IPS DF 6.9 (cell line): ENCODE measurements around the gene COL10A1.

Source experiments
- DNase-seq: peaks from one replicate; pipeline ENCODE4 v3.0.0-alpha.2; 2013; ENCODE audit warnings: low read depth, low spot score
- H3K27ac ChIP-seq: one replicate; pipeline ENCODE4 v1.5.1; 2013; ENCODE audit warnings: low read length, control low read depth
- H3K27me3 ChIP-seq: 2 replicates; pipeline ENCODE4 v1.6.1; 2013; ENCODE audit warnings: mild to moderate bottlenecking, low read length; ENCODE audit not compliant: control insufficient read depth, insufficient read depth
- H3K36me3 ChIP-seq: 2 replicates; pipeline ENCODE4 v1.6.1; 2013; ENCODE audit warnings: low read length; ENCODE audit not compliant: control insufficient read depth, insufficient read depth
- H3K4me1 ChIP-seq: 2 replicates; pipeline ENCODE4 v1.6.1; 2013; ENCODE audit warnings: low read length; ENCODE audit not compliant: control insufficient read depth, insufficient read depth
- H3K4me3 ChIP-seq: 2 replicates; pipeline ENCODE4 v1.5.1; 2013; ENCODE audit warnings: mild to moderate bottlenecking, low read length
- H3K9me3 ChIP-seq: 2 replicates; pipeline ENCODE4 v1.6.1; 2013; ENCODE audit warnings: low read length, inconsistent platforms; ENCODE audit not compliant: control insufficient read depth, insufficient read depth
- WGBS: extraction: QIAGEN DNeasy Blood & Tissue Kit; methylation state at CpG from one replicate; pipeline ENCODE4 v1.1.7; 2013; ENCODE audit warnings: mixed read lengths, missing lambda C conversion rate; ENCODE audit not compliant: insufficient read length, insufficient coverage; 5-methylcytosine and 5-hydroxymethylcytosine counted together

Gene COL10A1

DNA sequence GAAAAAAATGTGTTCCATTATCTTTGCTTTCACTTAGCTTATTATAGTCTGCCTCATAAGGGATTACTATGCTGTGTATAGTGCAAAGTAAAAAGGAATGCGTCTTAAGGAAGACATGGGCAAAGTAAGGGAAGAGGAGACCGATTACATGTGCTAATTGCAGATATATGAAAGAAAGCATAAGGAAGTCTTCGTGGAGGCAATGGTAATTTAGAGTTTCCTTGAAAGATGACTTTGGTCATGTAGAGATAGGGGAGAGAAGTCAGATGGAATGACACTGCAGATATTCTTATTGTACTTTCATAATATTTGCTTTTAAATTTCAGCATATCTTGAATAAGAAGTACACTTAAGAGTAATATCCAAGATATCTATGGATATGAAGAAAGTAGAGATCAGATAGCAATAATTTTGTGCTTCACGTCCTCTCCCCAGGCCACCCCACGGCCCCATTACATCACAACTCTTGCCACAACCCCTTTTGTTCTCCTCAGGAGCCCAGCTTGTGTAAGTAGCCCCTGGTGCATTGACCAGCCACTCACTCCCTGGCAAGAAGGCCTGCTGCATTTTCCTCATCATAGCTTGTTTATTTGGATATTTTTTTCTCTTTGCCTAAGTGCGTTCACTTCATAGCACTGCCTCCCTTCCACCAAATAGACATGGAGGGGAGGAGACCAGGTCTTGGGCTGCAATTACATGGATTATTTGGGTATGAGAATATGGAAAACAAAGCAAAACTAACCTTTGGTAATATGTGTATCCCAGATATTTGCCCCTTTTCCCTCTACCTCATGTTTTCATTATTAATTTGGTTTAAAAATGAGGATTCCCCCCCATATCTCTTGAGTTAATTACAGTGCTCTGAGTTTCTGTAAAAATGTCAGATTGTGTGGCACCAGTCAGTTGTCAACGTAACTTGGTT is 30.7 kb upstream of the COL10A1 start:
- no peak overlapping the region for H3K4me3 ChIP-seq
- no peak overlapping the region for H3K27ac ChIP-seq
- WGBS, result no CpG with 5 or more reads among the region's 7 CpGs
- H3K9me3 ChIP-seq, result no peaks in the 10 kb centered on the region
- no peak for DNase-seq
- no peaks in the 10 kb centered on the region for H3K4me1 ChIP-seq
- no peaks in the 10 kb centered on the region for H3K27me3 ChIP-seq
- H3K36me3 ChIP-seq, result no peaks in the 10 kb centered on the region

DNA sequence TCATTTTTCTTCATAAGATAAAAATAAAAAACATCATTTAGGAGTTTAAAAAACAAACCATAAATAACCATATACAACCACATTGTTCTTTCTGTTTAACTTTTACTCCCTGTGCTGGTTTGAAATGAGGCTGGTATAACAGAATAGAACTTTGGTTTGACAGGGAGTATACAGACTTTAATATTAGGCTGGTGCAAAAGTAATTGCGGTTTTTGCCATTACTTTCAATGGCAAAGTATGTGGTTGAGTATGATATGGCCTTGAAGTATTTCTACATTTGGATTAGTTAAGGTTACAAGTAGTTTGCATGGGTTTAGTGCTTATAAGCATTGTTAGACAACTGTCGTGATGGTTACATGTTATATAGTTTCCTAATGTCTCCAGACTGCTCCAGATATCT is 29.0 kb upstream of the COL10A1 start:
- no CpG with 5 or more reads among the region's 2 CpGs for WGBS
- Histone ChIP-seq H3K4me3 (no peak overlapping the region), H3K36me3 (no peaks in the 10 kb centered on the region), H3K4me1 (no peaks in the 10 kb centered on the region), H3K27ac (no peak overlapping the region), H3K27me3 (no peaks in the 10 kb centered on the region), H3K9me3 (no peaks in the 10 kb centered on the region)
- DNase-seq, result no peak

GRCh38 chr6:116152620-116153019 is 26.7 kb upstream of the COL10A1 start:
- no peak for DNase-seq
- Histone ChIP-seq H3K4me3 (no peak overlapping the region), H3K27me3 (no peaks in the 10 kb centered on the region), H3K9me3 (no peaks in the 10 kb centered on the region), H3K36me3 (no peaks in the 10 kb centered on the region), H3K4me1 (no peaks in the 10 kb centered on the region), H3K27ac (no peak overlapping the region)
- WGBS, result no CpG with 5 or more reads among the region's 1 CpG

DNA sequence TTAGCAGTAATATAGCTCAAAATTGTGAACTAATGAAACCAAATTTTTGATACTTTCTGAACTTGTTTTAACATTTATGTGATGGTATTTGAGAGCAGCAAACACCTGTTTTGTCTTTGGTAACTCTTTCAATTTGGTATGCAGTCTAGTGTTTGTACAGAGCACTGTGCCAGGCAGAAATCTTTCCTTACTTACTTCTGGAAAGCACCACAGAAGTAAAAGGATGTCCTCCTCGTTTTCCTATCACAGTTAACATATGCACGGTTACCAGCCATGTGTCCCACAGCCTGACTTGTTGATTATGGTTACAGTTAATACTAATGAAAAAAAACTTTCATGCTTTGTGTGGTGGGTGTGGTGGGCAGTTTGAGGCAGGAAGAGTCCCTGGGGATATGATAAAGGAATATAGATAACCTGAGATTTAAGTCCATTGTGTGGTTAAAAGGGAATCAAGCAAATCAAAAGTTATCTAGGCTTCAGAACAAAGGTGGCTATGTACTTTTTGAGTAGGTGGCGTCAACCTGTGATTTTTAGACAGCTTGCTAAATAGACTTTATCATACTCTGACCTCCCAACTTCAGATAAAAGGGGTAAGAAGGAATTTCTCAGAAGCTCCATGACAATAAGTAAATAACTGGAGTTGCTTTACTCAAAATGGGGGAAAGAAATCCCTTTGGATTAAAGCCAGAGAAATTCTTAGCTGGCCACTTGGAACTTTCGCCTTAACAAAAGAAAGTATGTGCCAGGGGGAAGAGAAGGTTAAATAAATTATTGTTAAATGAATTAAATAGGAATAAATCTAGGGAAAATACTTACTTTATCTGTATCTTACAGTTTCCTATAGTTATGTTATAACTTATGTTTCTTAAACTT is 20.1 kb upstream of the COL10A1 start:
- Histone ChIP-seq H3K4me1 (no peaks in the 10 kb centered on the region), H3K9me3 (no peaks in the 10 kb centered on the region), H3K4me3 (no peak overlapping the region), H3K36me3 (no peaks in the 10 kb centered on the region), H3K27me3 (no peaks in the 10 kb centered on the region), H3K27ac (no peak overlapping the region)
- no peak for DNase-seq
- no CpG with 5 or more reads among the region's 4 CpGs for WGBS

- H3K4me1 ChIP-seq, result peaks cover 1% of the 10 kb centered on the region; the same call in 1 of the 2 replicates
- DNase-seq, result no peak
- no peaks in the 10 kb centered on the region for H3K9me3 ChIP-seq
- H3K4me3 ChIP-seq, result no peak overlapping the region
- H3K36me3 ChIP-seq, result no peaks in the 10 kb centered on the region
- H3K27me3 ChIP-seq, result no peaks in the 10 kb centered on the region
- WGBS, result no CpG with 5 or more reads among the region's 3 CpGs
- H3K27ac ChIP-seq, result no peak overlapping the region
Measured at GRCh38 chr6:116144605-116145004, 18.7 kb upstream of the COL10A1 start.

GRCh38 chr6:116139917-116140316 is 14.0 kb upstream of the COL10A1 start:
- no CpG with 5 or more reads among the region's 4 CpGs for WGBS
- Histone ChIP-seq H3K27me3 (no peaks in the 10 kb centered on the region), H3K36me3 (no peaks in the 10 kb centered on the region), H3K4me1 (peaks cover 1% of the 10 kb centered on the region; the same call in 1 of the 2 replicates), H3K9me3 (no peaks in the 10 kb centered on the region), H3K27ac (no peak overlapping the region), H3K4me3 (no peak overlapping the region)
- peak; percentile 1 for DNase-seq

DNA sequence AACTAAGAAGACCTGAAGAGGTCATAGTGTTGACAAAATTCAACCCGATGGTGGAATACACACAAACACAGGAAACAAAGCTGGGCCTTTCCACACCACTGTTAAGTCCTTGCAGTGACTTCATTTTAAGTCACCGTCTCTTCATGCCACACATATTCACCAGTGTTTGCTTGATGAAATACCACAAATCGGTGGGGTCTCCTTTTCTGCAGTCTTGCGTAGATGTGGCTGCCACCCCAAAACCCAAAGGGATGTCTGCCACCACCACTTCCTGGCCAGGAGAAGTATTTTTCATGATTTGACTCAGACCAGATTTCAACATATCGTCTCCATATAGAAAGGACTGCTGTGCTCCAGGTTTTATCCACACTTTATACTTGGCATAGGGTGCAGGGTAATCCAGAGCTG is 11.0 kb upstream of the COL10A1 start:
- H3K27ac ChIP-seq, result no peak overlapping the region
- no peaks in the 10 kb centered on the region for H3K27me3 ChIP-seq
- DNase-seq, result no peak
- no peak overlapping the region for H3K4me3 ChIP-seq
- no peaks in the 10 kb centered on the region for H3K36me3 ChIP-seq
- H3K4me1 ChIP-seq, result peaks cover 3% of the 10 kb centered on the region
- WGBS, result no CpG with 5 or more reads among the region's 5 CpGs
- H3K9me3 ChIP-seq, result no peaks in the 10 kb centered on the region

DNA sequence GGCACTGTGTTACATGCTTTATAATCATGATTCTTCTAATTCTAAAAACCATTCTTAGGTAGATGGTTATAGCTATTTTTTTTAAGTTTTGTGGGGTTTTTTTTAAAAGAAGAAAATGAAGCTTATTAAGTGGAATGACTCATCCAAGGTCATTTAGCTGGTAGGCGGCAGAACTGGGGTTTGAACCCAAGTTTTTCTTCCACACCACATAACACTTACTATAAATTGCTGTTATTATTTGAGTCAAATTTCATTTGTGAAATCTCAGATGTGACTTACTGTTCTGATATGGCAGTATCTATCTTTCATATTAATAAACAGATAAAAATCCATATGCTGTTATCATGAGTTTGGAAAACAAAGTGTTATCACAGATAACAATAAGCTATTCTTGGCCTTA is 10.4 kb upstream of the COL10A1 start:
- Histone ChIP-seq H3K9me3 (no peaks in the 10 kb centered on the region), H3K36me3 (no peaks in the 10 kb centered on the region), H3K27ac (no peak overlapping the region), H3K4me3 (no peak overlapping the region), H3K4me1 (peaks cover 3% of the 10 kb centered on the region), H3K27me3 (no peaks in the 10 kb centered on the region)
- no CpG with 5 or more reads among the region's 1 CpG for WGBS
- no peak for DNase-seq

DNA sequence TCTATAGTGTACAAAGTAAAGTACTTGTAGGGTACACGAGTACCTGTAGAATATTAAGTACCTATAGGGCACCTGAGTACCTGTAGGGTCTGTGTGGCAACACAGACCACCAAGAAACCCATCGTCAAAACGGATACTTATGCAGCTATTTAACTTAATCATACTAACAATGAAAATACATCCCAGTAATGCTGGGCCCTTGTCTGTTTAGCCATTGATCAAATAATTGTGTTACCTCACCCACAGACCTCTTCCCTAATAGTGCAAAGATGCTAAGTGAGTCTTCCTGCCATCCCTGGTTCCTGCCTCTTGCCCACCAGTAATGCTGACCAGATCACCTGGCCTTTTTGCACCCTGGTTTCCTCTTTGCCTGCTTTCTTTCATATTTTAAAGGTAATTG is 7.5 kb upstream of the COL10A1 start:
- DNase-seq, result no peak
- no peak overlapping the region for H3K27ac ChIP-seq
- H3K4me1 ChIP-seq, result peaks cover 2% of the 10 kb centered on the region
- H3K36me3 ChIP-seq, result no peaks in the 10 kb centered on the region
- H3K9me3 ChIP-seq, result no peaks in the 10 kb centered on the region
- no CpG with 5 or more reads among the region's 3 CpGs for WGBS
- no peak overlapping the region for H3K4me3 ChIP-seq
- H3K27me3 ChIP-seq, result no peaks in the 10 kb centered on the region

DNA sequence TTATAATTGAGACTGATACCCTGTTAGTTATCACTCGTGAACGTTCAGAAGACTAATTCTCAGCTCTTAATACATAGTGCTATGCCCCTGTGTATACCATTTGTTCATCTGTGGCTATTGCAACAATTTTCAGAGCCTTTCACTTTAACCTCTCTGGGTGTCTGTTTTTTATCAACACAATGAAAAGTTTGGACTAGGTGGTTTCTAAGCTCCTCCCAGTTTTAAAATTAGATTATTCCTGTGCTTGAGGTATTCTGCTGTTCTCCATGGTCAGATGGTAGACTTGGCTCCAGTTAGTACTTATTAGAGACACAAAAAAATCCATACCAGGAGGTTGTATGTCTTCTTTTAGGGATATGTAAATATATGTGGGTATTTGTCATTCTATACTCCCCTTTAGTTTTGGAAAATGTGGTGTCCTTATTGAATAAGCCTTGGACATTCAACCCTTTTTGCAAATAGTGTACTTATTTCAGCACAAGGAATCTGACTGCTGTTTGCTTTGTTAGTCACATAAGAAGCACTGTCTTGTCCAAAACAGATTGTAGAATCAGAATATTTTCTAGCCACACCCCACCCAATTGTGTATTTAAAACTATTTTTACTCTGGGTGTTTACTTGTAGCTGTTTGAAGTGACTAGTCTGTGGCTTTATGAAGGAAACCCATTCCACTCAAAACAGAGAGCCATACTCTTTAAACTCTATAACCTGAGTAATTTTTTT is 2.0 kb upstream of the COL10A1 start:
- no peak overlapping the region for H3K27ac ChIP-seq
- no CpG with 5 or more reads among the region's 2 CpGs for WGBS
- no peaks in the 10 kb centered on the region for H3K27me3 ChIP-seq
- no peak overlapping the region for H3K4me3 ChIP-seq
- DNase-seq, result no peak
- no peaks in the 10 kb centered on the region for H3K9me3 ChIP-seq
- no peaks in the 10 kb centered on the region for H3K4me1 ChIP-seq
- H3K36me3 ChIP-seq, result no peaks in the 10 kb centered on the region
